OCI-LY1 (cell line): ENCODE measurements around the gene MCTP2.

Experiments
- CTCF ChIP-seq: fragments of 200-600 bp; sonication (generic), shearing (Covaris generic); IDR thresholded peaks from 2 replicates; pipeline ENCODE4 v1.5.1; 2017; ENCODE audit warnings: mild to moderate bottlenecking, antibody characterized with exemption, low read length, moderate library complexity, mixed read lengths
- EZH2 ChIP-seq: fragments of 200-600 bp; sonication (generic), shearing (Covaris generic); IDR thresholded peaks from 2 replicates; pipeline ENCODE4 v1.8.0; 2017; ENCODE audit warnings: borderline replicate concordance, mixed run types, mild to moderate bottlenecking, antibody characterized with exemption, low read length, moderate library complexity, mixed read lengths

GRCh38 chr15:94522125-94522524 lies 290.8 kb downstream of the MCTP2 start:
- no peak for TF ChIP-seq CTCF
- TF ChIP-seq EZH2: no peak
